ENCODE measurements around the gene MYCBPAP.

Gene MYCBPAP

DNA sequence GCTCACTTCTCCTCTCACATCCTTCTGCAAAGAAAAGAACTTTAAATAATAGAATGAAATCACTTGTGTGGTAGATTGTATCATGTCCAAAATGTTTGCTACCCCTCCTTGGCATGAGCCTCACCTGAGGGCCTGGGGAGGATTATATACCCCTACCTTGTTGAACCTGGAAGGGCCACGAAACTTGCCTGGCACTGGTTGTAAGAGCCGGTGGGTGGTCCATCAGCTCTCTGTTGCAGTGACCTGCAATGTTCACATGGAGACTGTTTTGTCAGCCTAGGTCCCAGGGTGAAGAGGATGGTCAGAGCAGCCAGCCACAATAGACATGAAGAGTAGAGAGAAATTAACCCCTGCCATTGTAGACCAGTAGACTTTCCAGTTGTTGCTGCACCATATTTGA lies 19.4 kb upstream of the MYCBPAP start:
- DNase-seq (ENCODE audit: low read depth), result no peak
- TF ChIP-seq, protein P1, sequence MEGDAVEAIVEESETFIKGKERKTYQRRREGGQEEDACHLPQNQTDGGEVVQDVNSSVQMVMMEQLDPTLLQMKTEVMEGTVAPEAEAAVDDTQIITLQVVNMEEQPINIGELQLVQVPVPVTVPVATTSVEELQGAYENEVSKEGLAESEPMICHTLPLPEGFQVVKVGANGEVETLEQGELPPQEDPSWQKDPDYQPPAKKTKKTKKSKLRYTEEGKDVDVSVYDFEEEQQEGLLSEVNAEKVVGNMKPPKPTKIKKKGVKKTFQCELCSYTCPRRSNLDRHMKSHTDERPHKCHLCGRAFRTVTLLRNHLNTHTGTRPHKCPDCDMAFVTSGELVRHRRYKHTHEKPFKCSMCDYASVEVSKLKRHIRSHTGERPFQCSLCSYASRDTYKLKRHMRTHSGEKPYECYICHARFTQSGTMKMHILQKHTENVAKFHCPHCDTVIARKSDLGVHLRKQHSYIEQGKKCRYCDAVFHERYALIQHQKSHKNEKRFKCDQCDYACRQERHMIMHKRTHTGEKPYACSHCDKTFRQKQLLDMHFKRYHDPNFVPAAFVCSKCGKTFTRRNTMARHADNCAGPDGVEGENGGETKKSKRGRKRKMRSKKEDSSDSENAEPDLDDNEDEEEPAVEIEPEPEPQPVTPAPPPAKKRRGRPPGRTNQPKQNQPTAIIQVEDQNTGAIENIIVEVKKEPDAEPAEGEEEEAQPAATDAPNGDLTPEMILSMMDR (IDR thresholded peaks at IDR 0.05; ENCODE audit: low read depth, low read length, missing control alignments), result no peak
- H3K4me3 ChIP-seq (ENCODE audit: low read depth, low read length), result no peak overlapping the region

DNA sequence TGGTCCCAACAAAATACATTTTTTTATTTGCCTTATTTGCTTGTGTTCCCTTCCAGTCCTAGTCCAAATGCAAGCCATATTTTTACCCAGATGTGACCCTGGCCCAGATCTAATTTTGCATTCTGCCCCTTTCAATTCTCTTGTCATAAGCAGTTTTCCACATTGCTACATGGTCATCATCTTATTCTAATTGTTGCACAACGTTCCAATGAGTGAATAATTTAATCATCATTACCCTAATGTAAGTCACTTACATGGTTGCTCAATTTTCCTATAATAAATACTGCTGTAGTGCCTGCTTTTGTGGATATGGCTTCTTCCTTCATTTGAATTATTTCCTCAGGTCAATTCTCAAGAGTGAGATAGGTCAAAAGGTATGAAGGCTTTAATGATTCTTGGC lies 16.7 kb upstream of the MYCBPAP start:
- TF ChIP-seq, protein P1 (IDR thresholded peaks at IDR 0.05; ENCODE audit: low read depth, low read length, missing control alignments), result no peak
- DNase-seq (ENCODE audit: low read depth), result no peak
- H3K4me3 ChIP-seq (ENCODE audit: low read depth, low read length), result no peak overlapping the region

DNA sequence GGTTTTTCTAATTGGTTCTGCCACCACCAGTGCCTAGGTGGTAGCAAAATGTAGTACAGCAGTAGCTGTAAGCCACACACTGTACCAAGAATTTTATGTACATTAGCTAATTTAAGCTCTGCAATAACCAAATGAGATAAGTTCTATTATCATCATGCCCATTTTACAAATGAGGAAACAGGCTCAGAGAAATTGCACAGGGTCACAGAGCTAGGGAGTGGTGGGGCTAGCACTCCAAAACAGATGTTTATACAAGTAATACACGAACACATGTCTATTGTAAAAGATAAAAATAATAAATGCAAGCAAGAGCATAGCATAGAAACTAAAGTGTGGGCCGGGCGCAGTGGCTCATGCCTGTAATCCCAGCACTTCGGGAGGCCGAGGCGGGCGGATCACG lies 16.0 kb upstream of the MYCBPAP start:
- TF ChIP-seq, protein P1 (IDR thresholded peaks at IDR 0.05; ENCODE audit: low read depth, low read length, missing control alignments), result no peak
- DNase-seq (ENCODE audit: low read depth), result no peak
- H3K4me3 ChIP-seq (ENCODE audit: low read depth, low read length), result no peak overlapping the region

DNA sequence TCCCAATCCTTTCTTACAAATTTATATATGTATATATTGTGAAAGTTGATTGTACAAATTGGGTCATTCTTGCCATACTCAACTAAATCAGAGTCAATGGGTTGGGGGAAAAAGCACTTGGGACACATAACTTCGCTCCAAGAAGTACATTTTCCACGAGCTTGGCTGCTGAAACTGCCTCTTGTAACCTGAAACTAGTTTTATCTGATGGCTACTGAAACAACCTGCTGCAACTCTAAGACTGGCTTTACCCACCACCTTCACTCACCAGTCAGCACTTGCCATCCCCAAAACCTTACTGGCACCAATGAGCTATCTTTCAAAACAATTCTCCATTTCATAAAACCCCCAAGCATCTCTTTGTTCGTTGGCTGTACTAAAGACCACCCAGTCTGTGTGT lies 14.5 kb upstream of the MYCBPAP start:
- DNase-seq (ENCODE audit: low read depth), result no peak
- TF ChIP-seq, protein P1 (IDR thresholded peaks at IDR 0.05; ENCODE audit: low read depth, low read length, missing control alignments), result no peak
- H3K4me3 ChIP-seq (ENCODE audit: low read depth, low read length), result no peak overlapping the region

DNA sequence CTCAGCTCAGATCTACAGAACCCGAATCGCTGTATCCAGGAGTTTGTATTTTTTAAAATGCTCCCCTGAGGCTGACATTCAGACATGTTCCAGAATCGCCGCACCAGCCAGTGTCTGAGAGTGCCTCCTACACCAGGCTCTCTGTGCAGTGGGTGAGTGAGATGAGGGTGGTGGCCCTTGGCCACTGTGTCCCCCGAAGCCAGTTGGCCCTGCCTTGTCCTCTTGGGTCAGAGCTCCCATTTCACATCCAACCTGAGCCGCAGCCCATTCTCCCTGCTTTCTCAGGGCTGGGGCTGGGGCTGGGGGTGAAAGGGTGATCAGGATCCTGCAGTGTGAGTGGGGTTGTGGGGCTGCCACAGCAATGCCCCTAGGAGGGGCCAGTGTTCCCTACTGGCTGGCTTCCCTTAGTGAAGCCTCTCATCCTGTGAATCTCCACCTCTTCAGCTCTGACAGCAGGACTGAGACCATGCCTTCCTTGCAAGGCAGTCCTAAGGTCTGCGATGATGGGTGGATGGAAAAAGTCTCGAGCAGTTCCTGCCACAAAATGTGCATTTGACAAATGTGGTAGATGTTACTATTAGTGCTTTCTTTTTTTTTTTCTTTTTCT lies 12.9 kb upstream of the MYCBPAP start:
- no peak overlapping the region for H3K4me3 ChIP-seq (ENCODE audit: low read depth, low read length)
- TF ChIP-seq, protein P1 (IDR thresholded peaks at IDR 0.05; ENCODE audit: low read depth, low read length, missing control alignments), result no peak
- DNase-seq (ENCODE audit: low read depth), result no peak

DNA sequence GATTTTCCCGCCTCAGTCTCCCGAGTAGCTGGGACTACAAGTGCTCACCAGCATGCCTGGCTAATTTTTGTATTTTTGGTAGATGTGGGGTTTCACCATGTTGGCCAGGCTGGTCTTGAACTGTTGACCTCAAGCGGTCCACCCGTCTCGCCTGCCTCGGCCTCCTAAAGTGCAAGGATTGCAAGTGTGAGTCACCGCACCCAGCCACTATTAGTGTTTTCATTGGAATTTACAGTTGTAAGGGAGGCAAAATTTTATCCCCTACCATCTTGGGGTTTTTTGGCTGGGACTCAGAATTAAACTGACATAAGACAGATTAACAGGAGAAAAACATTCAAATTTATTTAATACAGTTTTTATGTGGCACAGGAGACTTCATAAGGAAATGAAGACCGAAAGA lies 12.3 kb upstream of the MYCBPAP start:
- TF ChIP-seq, protein P1 (IDR thresholded peaks at IDR 0.05; ENCODE audit: low read depth, low read length, missing control alignments), result no peak
- DNase-seq (ENCODE audit: low read depth), result no peak
- H3K4me3 ChIP-seq (ENCODE audit: low read depth, low read length), result no peak overlapping the region

All from GM12864 (cell line).